ENCODE data around the gene B3GALT6.
A peak's percentile ranks its signal among the peaks of the same experiment; 100 is the strongest.

The B3GALT6 gene

DNA sequence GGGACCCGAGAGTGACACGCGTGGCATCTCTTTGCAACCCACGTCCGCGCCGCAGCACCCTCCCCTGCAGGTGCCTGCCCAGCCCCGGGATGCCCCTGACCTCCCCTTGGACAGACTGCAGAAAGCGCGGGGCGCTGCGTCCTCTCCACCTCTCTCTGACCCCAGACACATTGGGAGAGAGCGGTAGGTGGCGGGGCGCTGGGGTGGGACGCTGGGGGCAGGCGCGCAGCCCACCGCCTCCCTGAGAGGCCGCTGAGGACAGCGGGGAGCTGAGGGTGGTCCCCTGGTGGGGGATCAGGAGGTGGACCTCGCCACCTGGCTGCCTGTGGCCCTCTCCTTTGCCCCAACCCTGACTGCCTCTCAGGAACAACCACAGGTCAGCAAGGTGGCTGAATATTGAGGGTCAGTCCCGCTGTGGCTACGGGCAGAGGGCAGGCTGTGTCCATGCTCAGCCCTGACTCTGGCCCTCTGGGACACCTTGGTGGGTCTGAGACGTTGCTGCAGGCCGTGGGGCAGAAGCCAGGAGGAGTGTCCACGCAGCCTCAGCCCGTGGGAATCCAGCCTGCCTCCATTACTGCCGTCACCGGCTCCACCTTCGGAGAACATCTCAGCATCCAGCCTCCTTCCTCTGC is 42.4 kb downstream of the B3GALT6 start:
- H3K36me3 ChIP-seq (ENCODE audit: control insufficient read depth in 5 of 5, insufficient read depth in 5 of 5, low read length in 5 of 5), result peaks cover 0 to 5% (median 0%) of the 10 kb centered on the region in 5 donors
- H3K9me3 ChIP-seq (ENCODE audit: control insufficient read depth in 5 of 5, low read length in 5 of 5), result no peaks in the 10 kb centered on the region
- H3K9ac ChIP-seq (ENCODE audit: low read length in 5 of 5), result peak overlapping the region in 4 of 5 donors; percentile 72 to 84 (median 82)
- no peak overlapping the region for H3K27ac ChIP-seq (ENCODE audit: low read depth, low read length)
- peak overlapping the region in 4 of 5 donors; percentile 68 to 90 (median 82) for H3K4me3 ChIP-seq (ENCODE audit: low read depth in 1 of 5, low read length in 5 of 5)
- peaks cover 15 to 46% (median 44%) of the 10 kb centered on the region in 5 donors for H3K4me1 ChIP-seq (ENCODE audit: control insufficient read depth in 5 of 5, insufficient read depth in 5 of 5, low read length in 5 of 5)
- H3K27me3 ChIP-seq (ENCODE audit: control insufficient read depth in 5 of 5, insufficient read depth in 4 of 5, low read length in 5 of 5), result no peaks in the 10 kb centered on the region

GRCh38 chr1:1274931-1275431 is 42.9 kb downstream of the B3GALT6 start:
- Histone ChIP-seq H3K4me3 (ENCODE audit: low read depth in 1 of 5, low read length in 5 of 5) (peak overlapping the region in 3 of 5 donors; percentile 79 to 90 (median 85)), H3K27me3 (ENCODE audit: control insufficient read depth in 5 of 5, insufficient read depth in 4 of 5, low read length in 5 of 5) (no peaks in the 10 kb centered on the region), H3K36me3 (ENCODE audit: control insufficient read depth in 5 of 5, insufficient read depth in 5 of 5, low read length in 5 of 5) (peaks cover 0 to 5% (median 0%) of the 10 kb centered on the region in 5 donors), H3K4me1 (ENCODE audit: control insufficient read depth in 5 of 5, insufficient read depth in 5 of 5, low read length in 5 of 5) (peaks cover 15 to 42% (median 40%) of the 10 kb centered on the region in 5 donors), H3K9ac (ENCODE audit: low read length in 5 of 5) (peak overlapping the region in 3 of 5 donors; percentile 72 to 84 (median 83)), H3K9me3 (ENCODE audit: control insufficient read depth in 5 of 5, low read length in 5 of 5) (no peaks in the 10 kb centered on the region), H3K27ac (ENCODE audit: low read depth, low read length) (no peak overlapping the region)

GRCh38 chr1:1275836-1276235 is 43.8 kb downstream of the B3GALT6 start:
- no peak overlapping the region for H3K4me3 ChIP-seq (ENCODE audit: low read depth in 1 of 5, low read length in 5 of 5)
- peaks cover 13 to 33% (median 31%) of the 10 kb centered on the region in 5 donors for H3K4me1 ChIP-seq (ENCODE audit: control insufficient read depth in 5 of 5, insufficient read depth in 5 of 5, low read length in 5 of 5)
- H3K27ac ChIP-seq (ENCODE audit: low read depth, low read length), result no peak overlapping the region
- H3K27me3 ChIP-seq (ENCODE audit: control insufficient read depth in 5 of 5, insufficient read depth in 4 of 5, low read length in 5 of 5), result no peaks in the 10 kb centered on the region
- H3K9ac ChIP-seq (ENCODE audit: low read length in 5 of 5), result no peak overlapping the region
- H3K9me3 ChIP-seq (ENCODE audit: control insufficient read depth in 5 of 5, low read length in 5 of 5), result no peaks in the 10 kb centered on the region
- H3K36me3 ChIP-seq (ENCODE audit: control insufficient read depth in 5 of 5, insufficient read depth in 5 of 5, low read length in 5 of 5), result peaks cover 0 to 5% (median 0%) of the 10 kb centered on the region in 5 donors

GRCh38 chr1:1278620-1279019 is 46.6 kb downstream of the B3GALT6 start:
- Histone ChIP-seq H3K4me1 (ENCODE audit: control insufficient read depth in 5 of 5, insufficient read depth in 5 of 5, low read length in 5 of 5) (peaks cover 2 to 10% (median 10%) of the 10 kb centered on the region in 5 donors), H3K27ac (ENCODE audit: low read depth, low read length) (no peak overlapping the region), H3K36me3 (ENCODE audit: control insufficient read depth in 5 of 5, insufficient read depth in 5 of 5, low read length in 5 of 5) (no peaks in the 10 kb centered on the region), H3K9me3 (ENCODE audit: control insufficient read depth in 5 of 5, low read length in 5 of 5) (no peaks in the 10 kb centered on the region), H3K9ac (ENCODE audit: low read length in 5 of 5) (no peak overlapping the region), H3K27me3 (ENCODE audit: control insufficient read depth in 5 of 5, insufficient read depth in 4 of 5, low read length in 5 of 5) (peaks cover 0 to under 1% (median 0%) of the 10 kb centered on the region in 5 donors), H3K4me3 (ENCODE audit: low read depth in 1 of 5, low read length in 5 of 5) (no peak overlapping the region)

- Histone ChIP-seq H3K4me3 (ENCODE audit: low read depth in 1 of 5, low read length in 5 of 5) (no peak overlapping the region), H3K27ac (ENCODE audit: low read depth, low read length) (no peak overlapping the region)
These were observed 47.0 kb downstream of the B3GALT6 start for GRCh38 chr1:1279028-1279427.

GRCh38 chr1:1280782-1281481 is 48.9 kb downstream of the B3GALT6 start:
- Histone ChIP-seq H3K27me3 (ENCODE audit: control insufficient read depth in 5 of 5, insufficient read depth in 4 of 5, low read length in 5 of 5) (peaks cover 14 to 18% (median 15%) of the 10 kb centered on the region in 5 donors), H3K4me1 (ENCODE audit: control insufficient read depth in 5 of 5, insufficient read depth in 5 of 5, low read length in 5 of 5) (no peaks in the 10 kb centered on the region), H3K27ac (ENCODE audit: low read depth, low read length) (no peak overlapping the region), H3K4me3 (ENCODE audit: low read depth in 1 of 5, low read length in 5 of 5) (no peak overlapping the region), H3K9ac (ENCODE audit: low read length in 5 of 5) (no peak overlapping the region), H3K36me3 (ENCODE audit: control insufficient read depth in 5 of 5, insufficient read depth in 5 of 5, low read length in 5 of 5) (no peaks in the 10 kb centered on the region), H3K9me3 (ENCODE audit: control insufficient read depth in 5 of 5, low read length in 5 of 5) (no peaks in the 10 kb centered on the region)

More at GRCh38 chr1:1279028-1279427, 47.0 kb downstream of the B3GALT6 start:
- peaks cover 2 to 9% (median 9%) of the 10 kb centered on the region in 5 donors for H3K4me1 ChIP-seq (ENCODE audit: control insufficient read depth in 5 of 5, insufficient read depth in 5 of 5, low read length in 5 of 5)
- peaks cover 0 to 2% (median 0%) of the 10 kb centered on the region in 5 donors for H3K27me3 ChIP-seq (ENCODE audit: control insufficient read depth in 5 of 5, insufficient read depth in 4 of 5, low read length in 5 of 5)
- H3K9me3 ChIP-seq (ENCODE audit: control insufficient read depth in 5 of 5, low read length in 5 of 5), result no peaks in the 10 kb centered on the region
- H3K36me3 ChIP-seq (ENCODE audit: control insufficient read depth in 5 of 5, insufficient read depth in 5 of 5, low read length in 5 of 5), result no peaks in the 10 kb centered on the region
- no peak overlapping the region for H3K9ac ChIP-seq (ENCODE audit: low read length in 5 of 5)

DNA sequence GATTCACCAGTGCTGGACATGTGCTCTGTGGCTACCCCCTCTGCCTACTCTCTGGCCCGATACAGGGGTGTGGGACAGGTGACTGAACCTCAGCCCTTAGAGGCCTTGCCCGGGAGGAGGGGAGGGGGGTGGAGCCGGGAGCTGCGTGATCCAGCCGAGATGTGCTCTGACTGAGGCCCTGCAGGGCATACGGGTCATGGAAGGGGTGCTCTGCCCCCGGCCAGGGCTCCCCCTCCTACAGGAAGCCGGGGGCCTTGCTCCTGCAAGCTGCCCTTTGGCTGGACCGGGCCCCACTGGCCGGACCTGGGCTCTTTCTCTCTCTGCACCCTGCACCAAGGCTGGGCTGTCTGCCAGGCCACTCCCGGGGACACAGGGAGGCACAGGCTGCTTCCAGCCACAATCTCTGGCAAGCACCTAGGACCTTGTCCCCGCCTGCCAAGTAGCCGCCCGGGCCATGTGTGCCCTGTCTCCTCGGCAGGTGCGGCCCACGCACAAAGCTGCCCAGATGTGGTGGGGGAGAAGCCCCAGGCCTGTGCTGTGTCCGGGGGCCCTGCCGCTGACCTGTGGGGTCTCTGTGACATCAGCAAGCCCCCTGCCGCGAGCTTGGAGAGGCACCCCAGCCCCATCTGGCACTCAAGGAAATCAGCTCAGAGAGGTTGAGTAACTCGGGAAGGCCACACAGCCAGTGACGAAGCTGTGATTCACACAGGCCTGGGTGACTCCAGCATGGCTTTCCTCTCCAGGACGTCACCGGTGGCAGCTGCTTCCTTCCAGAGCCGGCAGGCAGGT is 49.7 kb downstream of the B3GALT6 start:
- Histone ChIP-seq H3K4me1 (ENCODE audit: control insufficient read depth in 5 of 5, insufficient read depth in 5 of 5, low read length in 5 of 5) (no peaks in the 10 kb centered on the region), H3K27ac (ENCODE audit: low read depth, low read length) (no peak overlapping the region), H3K36me3 (ENCODE audit: control insufficient read depth in 5 of 5, insufficient read depth in 5 of 5, low read length in 5 of 5) (no peaks in the 10 kb centered on the region), H3K27me3 (ENCODE audit: control insufficient read depth in 5 of 5, insufficient read depth in 4 of 5, low read length in 5 of 5) (peaks cover 20 to 25% (median 22%) of the 10 kb centered on the region in 5 donors), H3K9ac (ENCODE audit: low read length in 5 of 5) (no peak overlapping the region), H3K4me3 (ENCODE audit: low read depth in 1 of 5, low read length in 5 of 5) (no peak overlapping the region), H3K9me3 (ENCODE audit: control insufficient read depth in 5 of 5, low read length in 5 of 5) (no peaks in the 10 kb centered on the region)

- Histone ChIP-seq H3K9ac (ENCODE audit: low read length in 5 of 5) (no peak overlapping the region), H3K27me3 (ENCODE audit: control insufficient read depth in 5 of 5, insufficient read depth in 4 of 5, low read length in 5 of 5) (peaks cover 30 to 35% (median 31%) of the 10 kb centered on the region in 5 donors), H3K4me1 (ENCODE audit: control insufficient read depth in 5 of 5, insufficient read depth in 5 of 5, low read length in 5 of 5) (no peaks in the 10 kb centered on the region), H3K9me3 (ENCODE audit: control insufficient read depth in 5 of 5, low read length in 5 of 5) (no peaks in the 10 kb centered on the region), H3K27ac (ENCODE audit: low read depth, low read length) (no peak overlapping the region), H3K4me3 (ENCODE audit: low read depth in 1 of 5, low read length in 5 of 5) (no peak overlapping the region), H3K36me3 (ENCODE audit: control insufficient read depth in 5 of 5, insufficient read depth in 5 of 5, low read length in 5 of 5) (no peaks in the 10 kb centered on the region)
These were observed 51.0 kb downstream of the B3GALT6 start for GRCh38 chr1:1282998-1283397.

DNA sequence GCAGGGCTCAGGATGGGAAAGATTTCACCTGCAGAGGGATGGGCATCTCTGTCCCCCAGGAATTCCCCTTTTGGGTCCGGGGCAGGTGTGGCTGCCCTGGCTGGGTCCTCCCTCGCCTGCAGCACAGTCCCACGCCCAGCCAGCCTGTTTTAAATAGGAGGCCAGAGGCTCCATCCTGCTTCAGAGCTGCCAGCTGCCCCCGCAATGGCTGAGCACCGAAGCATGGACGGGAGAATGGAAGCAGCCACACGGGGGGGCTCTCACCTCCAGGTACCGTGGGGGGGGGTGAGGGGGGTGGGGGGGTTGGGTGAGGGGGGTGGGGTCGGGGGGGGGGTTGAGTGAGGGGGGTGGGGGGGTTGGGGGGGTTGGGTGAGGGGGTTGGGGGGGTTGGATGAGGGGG is 51.8 kb downstream of the B3GALT6 start:
- H3K36me3 ChIP-seq (ENCODE audit: control insufficient read depth in 5 of 5, insufficient read depth in 5 of 5, low read length in 5 of 5), result no peaks in the 10 kb centered on the region
- no peaks in the 10 kb centered on the region for H3K4me1 ChIP-seq (ENCODE audit: control insufficient read depth in 5 of 5, insufficient read depth in 5 of 5, low read length in 5 of 5)
- no peak overlapping the region for H3K4me3 ChIP-seq (ENCODE audit: low read depth in 1 of 5, low read length in 5 of 5)
- no peak overlapping the region for H3K9ac ChIP-seq (ENCODE audit: low read length in 5 of 5)
- H3K27me3 ChIP-seq (ENCODE audit: control insufficient read depth in 5 of 5, insufficient read depth in 4 of 5, low read length in 5 of 5), result peaks cover 30 to 38% (median 31%) of the 10 kb centered on the region in 5 donors
- H3K9me3 ChIP-seq (ENCODE audit: control insufficient read depth in 5 of 5, low read length in 5 of 5), result no peaks in the 10 kb centered on the region
- H3K27ac ChIP-seq (ENCODE audit: low read depth, low read length), result no peak overlapping the region

Measured in subcutaneous abdominal adipose tissue (tissue), 5 donors.